Stimulated activated effector memory CD8-positive, alpha-beta T cell treated with anti-CD3 and anti-CD28 coated beads, Interleukin-12 subunit alpha, Interleukin-12 subunit beta, amount 100 ng/mL, for 72 hours (primary cell): ENCODE data around the gene CMSS1.
A peak's percentile ranks its signal among the peaks of the same experiment; 100 is the strongest.

Experiments used
- ATAC-seq: fragments of 150-1000 bp; cut with Tn5 transposase; 2 replicates; pipeline ENCODE4 v1.10.0; 2021
- DNase-seq, 2 donors: peaks; one replicate each; pipeline ENCODE4 v3.0.0; 2021 to 2022; ENCODE audit warnings: low spot score in 2 of 2
- H3K27ac Mint-ChIP-seq: one replicate; pipeline ENCODE4 v1.8.0; 2022; ENCODE audit warnings: mild to moderate bottlenecking, mixed read lengths
- H3K36me3 Mint-ChIP-seq: one replicate; pipeline ENCODE4 v1.8.0; 2022; ENCODE audit warnings: mild to moderate bottlenecking, mixed read lengths
- H3K4me1 Mint-ChIP-seq: one replicate; pipeline ENCODE4 v1.8.0; 2022; ENCODE audit warnings: mixed read lengths
- H3K4me3 Mint-ChIP-seq: one replicate; pipeline ENCODE4 v1.8.0; 2022; ENCODE audit warnings: mild to moderate bottlenecking, mixed read lengths
- H3K9me3 Mint-ChIP-seq: one replicate; pipeline ENCODE4 v1.8.0; 2022; ENCODE audit warnings: mixed read lengths

Gene CMSS1

DNA sequence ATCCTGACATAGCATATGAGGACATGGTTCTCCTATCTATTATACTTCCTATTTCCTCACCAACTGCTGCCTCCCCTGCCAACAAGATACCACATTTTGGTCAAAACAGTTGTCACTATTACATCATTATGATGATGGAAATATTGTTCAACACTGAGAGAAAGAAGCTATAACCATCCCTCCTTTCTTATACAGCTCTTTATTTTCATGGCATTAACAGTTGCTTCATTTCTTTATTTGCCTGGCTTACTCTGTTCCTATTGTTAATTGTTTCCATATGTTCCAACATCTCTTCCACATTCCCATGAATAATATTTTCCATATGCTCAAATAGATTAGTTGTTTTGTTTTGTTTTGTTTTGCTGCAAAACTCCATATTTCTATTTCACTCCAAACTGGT, 337.5 kb downstream of the CMSS1 start:
- Mint-ChIP-seq H3K4me1 (no peaks in the 10 kb centered on the region), H3K27ac (no peak overlapping the region), H3K36me3 (peaks cover 6% of the 10 kb centered on the region), H3K9me3 (peaks cover 11% of the 10 kb centered on the region), H3K4me3 (no peak overlapping the region)
- DNase-seq, result no peak
- no peak for ATAC-seq

DNA sequence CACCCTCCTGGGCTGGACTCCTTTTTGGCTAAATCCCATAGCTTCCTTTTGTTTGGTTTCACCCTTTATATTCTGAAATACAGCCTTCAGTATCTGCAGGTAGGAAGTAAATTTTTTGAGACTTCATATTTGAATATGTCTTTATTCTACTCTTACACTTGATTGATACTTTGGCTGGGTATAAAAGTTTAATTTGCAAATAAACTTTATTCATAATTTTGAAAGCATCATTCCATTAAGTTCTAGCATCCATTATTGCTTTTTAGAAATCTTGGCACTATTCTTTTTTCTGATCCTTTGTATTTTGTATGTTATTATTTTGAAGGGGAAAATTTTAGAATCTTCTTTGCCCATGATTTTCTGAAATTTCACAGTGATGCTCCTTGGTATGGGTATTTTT, 337.9 kb downstream of the CMSS1 start:
- Mint-ChIP-seq H3K27ac (no peak overlapping the region), H3K4me3 (no peak overlapping the region), H3K36me3 (peaks cover 6% of the 10 kb centered on the region), H3K4me1 (no peaks in the 10 kb centered on the region), H3K9me3 (peaks cover 11% of the 10 kb centered on the region)
- DNase-seq (no peak), ATAC-seq (no peak)

GRCh38 chr3:100157685-100158084, 340.0 kb downstream of the CMSS1 start:
- ATAC-seq, result no peak
- H3K4me1 Mint-ChIP-seq, result no peaks in the 10 kb centered on the region
- no peak overlapping the region for H3K27ac Mint-ChIP-seq
- H3K9me3 Mint-ChIP-seq, result peaks cover 11% of the 10 kb centered on the region
- no peak for DNase-seq
- no peak overlapping the region for H3K4me3 Mint-ChIP-seq
- peaks cover 6% of the 10 kb centered on the region for H3K36me3 Mint-ChIP-seq

DNA sequence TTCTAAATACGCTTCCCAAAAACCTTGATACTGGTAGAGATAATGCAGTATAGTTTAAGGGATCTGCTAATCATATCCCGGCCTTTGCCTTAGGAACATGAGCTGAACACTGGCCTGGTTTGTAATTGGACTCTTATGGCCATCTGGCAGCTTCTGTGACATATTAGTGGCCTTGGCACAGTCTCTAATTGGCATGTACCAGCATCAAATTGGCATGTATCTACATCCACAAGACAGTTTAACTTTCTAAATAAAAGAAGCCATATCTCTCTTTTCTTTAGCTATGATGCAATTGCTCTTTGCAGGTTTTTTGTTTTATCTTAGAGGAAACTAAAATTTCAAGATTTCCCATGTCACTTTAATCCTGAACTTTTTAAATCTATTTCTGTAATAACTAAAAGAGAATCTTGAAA, 341.3 kb downstream of the CMSS1 start:
- no peak for DNase-seq
- Mint-ChIP-seq H3K27ac (no peak overlapping the region), H3K4me3 (no peak overlapping the region), H3K36me3 (peaks cover 6% of the 10 kb centered on the region), H3K4me1 (no peaks in the 10 kb centered on the region), H3K9me3 (peaks cover 11% of the 10 kb centered on the region)
- ATAC-seq, result no peak

- no peak for ATAC-seq
- Mint-ChIP-seq H3K27ac (no peak overlapping the region), H3K9me3 (peaks cover 11% of the 10 kb centered on the region), H3K36me3 (peaks cover 6% of the 10 kb centered on the region), H3K4me1 (no peaks in the 10 kb centered on the region), H3K4me3 (no peak overlapping the region)
- no peak for DNase-seq
Measured at GRCh38 chr3:100159331-100160153, 341.9 kb downstream of the CMSS1 start.

DNA sequence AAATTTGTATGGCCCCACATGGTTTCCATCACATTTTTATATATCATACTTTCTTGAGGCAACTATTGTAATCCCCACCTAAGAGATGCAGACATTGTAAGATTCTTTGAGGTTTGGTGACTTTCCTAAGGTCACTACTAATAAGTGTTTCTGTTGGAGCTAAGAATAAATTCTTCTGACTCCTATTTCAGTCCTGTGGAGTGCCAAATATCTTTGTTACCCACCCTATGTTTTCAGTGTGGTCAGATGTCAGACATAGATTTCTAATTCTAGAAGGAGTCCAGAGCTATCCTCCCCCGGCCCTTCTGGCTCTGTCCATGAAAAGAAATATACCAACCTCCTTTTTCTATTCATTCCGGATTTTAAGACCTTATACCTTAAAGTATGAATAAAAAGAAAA, 342.9 kb downstream of the CMSS1 start:
- no peak for ATAC-seq
- peaks cover 5% of the 10 kb centered on the region for H3K9me3 Mint-ChIP-seq
- peaks cover 6% of the 10 kb centered on the region for H3K36me3 Mint-ChIP-seq

DNA sequence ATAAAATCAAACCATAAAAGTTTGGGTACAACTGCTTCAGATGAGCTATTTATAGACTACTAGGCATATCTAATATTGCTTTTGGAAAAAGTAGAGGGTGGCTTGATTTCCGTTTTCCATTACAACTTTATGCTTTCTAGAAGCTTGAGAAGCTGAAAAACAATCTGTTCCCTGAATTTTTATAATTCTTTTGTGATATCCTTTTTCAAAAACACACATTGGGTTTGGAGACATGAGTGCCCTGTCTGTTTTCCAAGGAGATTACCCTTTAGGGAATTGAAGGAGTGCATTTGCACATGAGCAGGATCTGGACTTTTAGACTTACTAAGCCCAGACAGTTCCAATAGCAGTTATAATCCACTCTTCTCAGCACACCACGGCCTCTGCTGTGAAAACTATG, 346.1 kb downstream of the CMSS1 start:
- no peak for DNase-seq
- Mint-ChIP-seq H3K4me1 (no peaks in the 10 kb centered on the region), H3K27ac (no peak overlapping the region), H3K9me3 (no peaks in the 10 kb centered on the region), H3K36me3 (peaks cover 7% of the 10 kb centered on the region), H3K4me3 (no peak overlapping the region)
- no peak for ATAC-seq

More for the DNA sequence above, 342.9 kb downstream of the CMSS1 start:
- DNase-seq, result no peak
- Mint-ChIP-seq H3K27ac (no peak overlapping the region), H3K4me1 (no peaks in the 10 kb centered on the region), H3K4me3 (no peak overlapping the region)

- H3K9me3 Mint-ChIP-seq, result no peaks in the 10 kb centered on the region
- no peak overlapping the region for H3K27ac Mint-ChIP-seq
- DNase-seq (no peak), ATAC-seq (no peak)
- H3K4me3 Mint-ChIP-seq, result no peak overlapping the region
- no peaks in the 10 kb centered on the region for H3K4me1 Mint-ChIP-seq
- H3K36me3 Mint-ChIP-seq, result peaks cover 7% of the 10 kb centered on the region
Measured at GRCh38 chr3:100164743-100165142, 347.1 kb downstream of the CMSS1 start.

- ATAC-seq (no peak), DNase-seq (no peak)
- no peaks in the 10 kb centered on the region for H3K9me3 Mint-ChIP-seq
- H3K27ac Mint-ChIP-seq, result no peak overlapping the region
- H3K4me3 Mint-ChIP-seq, result no peak overlapping the region
- peaks cover 7% of the 10 kb centered on the region for H3K36me3 Mint-ChIP-seq
- no peaks in the 10 kb centered on the region for H3K4me1 Mint-ChIP-seq
Measured at GRCh38 chr3:100165926-100166550, 348.4 kb downstream of the CMSS1 start.

GRCh38 chr3:100169201-100169920, 351.7 kb downstream of the CMSS1 start:
- H3K4me1 Mint-ChIP-seq, result no peaks in the 10 kb centered on the region
- no peak overlapping the region for H3K4me3 Mint-ChIP-seq
- H3K36me3 Mint-ChIP-seq, result peaks cover 14% of the 10 kb centered on the region
- DNase-seq (no peak), ATAC-seq (no peak)
- H3K9me3 Mint-ChIP-seq, result no peaks in the 10 kb centered on the region
- H3K27ac Mint-ChIP-seq, result no peak overlapping the region

- ATAC-seq (no peak), DNase-seq (no peak)
- H3K4me1 Mint-ChIP-seq, result no peaks in the 10 kb centered on the region
- H3K27ac Mint-ChIP-seq, result no peak overlapping the region
- peaks cover 14% of the 10 kb centered on the region for H3K36me3 Mint-ChIP-seq
- H3K4me3 Mint-ChIP-seq, result no peak overlapping the region
- H3K9me3 Mint-ChIP-seq, result no peaks in the 10 kb centered on the region
Measured at GRCh38 chr3:100170486-100170885, 352.8 kb downstream of the CMSS1 start.

DNA sequence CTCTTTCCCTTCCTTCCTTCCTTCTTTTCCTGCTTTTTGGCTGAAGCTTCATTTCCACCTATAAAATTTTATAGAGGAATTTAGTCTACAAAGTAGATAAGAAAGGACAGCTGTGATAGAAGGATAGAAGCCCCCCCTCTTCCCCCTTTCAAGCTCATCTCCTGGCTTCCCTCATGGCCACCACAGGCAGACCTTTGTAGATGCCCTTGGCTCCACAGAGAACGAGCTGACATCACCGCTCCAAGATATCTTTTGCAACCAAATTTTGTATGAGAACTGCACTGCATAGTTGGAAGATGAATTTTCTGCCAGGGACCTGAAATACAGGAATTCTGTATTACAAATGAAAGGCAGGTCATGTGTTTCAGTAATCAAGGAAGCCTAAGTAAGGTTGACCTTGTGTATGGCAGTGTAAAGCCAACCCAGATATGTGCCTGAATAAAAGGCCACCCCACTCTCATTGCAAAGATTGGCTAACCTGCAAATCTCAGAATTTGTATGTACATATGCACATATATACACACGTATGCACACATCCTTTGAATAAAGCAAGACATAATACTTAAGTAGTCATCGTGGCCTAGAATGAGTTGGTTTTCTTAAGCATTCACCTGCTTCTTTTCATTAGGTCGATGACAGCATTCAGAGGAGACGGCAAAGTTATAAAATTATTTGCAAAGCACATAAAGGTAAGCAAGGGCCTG, 353.7 kb downstream of the CMSS1 start:
- Mint-ChIP-seq H3K27ac (peak overlapping the region; percentile 7), H3K4me1 (no peaks in the 10 kb centered on the region), H3K36me3 (peaks cover 21% of the 10 kb centered on the region), H3K9me3 (no peaks in the 10 kb centered on the region), H3K4me3 (no peak overlapping the region)
- DNase-seq (no peak), ATAC-seq (no peak)

- ATAC-seq, result no peak
Measured at GRCh38 chr3:100173961-100174360, 356.3 kb downstream of the CMSS1 start.

DNA sequence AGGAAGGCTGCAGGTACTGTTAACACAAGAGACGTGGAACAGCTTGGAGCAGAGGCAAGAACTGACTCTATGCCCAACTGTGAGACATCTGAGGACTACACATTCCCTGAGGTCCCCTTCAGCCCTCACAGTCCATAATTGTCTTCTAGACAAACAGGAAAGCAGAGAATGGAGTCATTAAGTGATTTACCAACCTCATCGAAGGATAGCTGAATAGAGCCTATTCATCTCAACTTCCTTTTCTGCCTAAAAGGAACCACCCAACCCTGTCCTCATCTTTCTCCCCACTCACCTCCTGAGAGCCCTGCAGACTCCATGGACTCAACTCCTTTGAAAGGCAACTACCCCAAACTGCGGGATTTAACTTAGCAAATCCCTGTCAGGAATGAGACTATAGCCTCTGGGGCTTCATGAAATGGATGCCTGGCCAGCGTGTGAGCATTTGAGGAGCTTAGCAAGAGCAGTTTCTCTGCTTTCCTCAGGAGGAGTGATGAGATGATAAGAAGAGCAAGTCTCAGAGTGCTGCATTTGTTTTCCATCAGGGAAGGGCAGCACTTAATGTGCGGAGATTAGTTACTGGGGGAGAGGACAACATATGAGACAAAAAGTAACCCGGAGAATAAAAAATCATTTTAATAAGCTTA, 358.1 kb downstream of the CMSS1 start:
- H3K36me3 Mint-ChIP-seq, result peaks cover 35% of the 10 kb centered on the region
- no peaks in the 10 kb centered on the region for H3K4me1 Mint-ChIP-seq
- no peak for ATAC-seq
- DNase-seq, result no peak
- H3K9me3 Mint-ChIP-seq, result peaks cover 14% of the 10 kb centered on the region
- H3K4me3 Mint-ChIP-seq, result no peak overlapping the region
- no peak overlapping the region for H3K27ac Mint-ChIP-seq

More at GRCh38 chr3:100173961-100174360, 356.3 kb downstream of the CMSS1 start:
- Mint-ChIP-seq H3K4me3 (no peak overlapping the region), H3K36me3 (peaks cover 30% of the 10 kb centered on the region), H3K9me3 (peaks cover 5% of the 10 kb centered on the region), H3K27ac (no peak overlapping the region), H3K4me1 (no peaks in the 10 kb centered on the region)
- DNase-seq, result no peak
